SU-DHL-6 (cell line): ENCODE measurements around the gene TTBK2.

Experiments used
- H2AFZ ChIP-seq: fragments of 200-600 bp; sonication (generic); 2 replicates; pipeline ENCODE4 v1.6.1; 2014; ENCODE audit warnings: low read depth, mild to moderate bottlenecking, moderate library complexity, mixed read lengths, antibody characterized with exemption, low read length; ENCODE audit not compliant: severe bottlenecking
- H3F3A ChIP-seq: fragments of 200-600 bp; shearing (Covaris generic); 2 replicates; pipeline ENCODE4 v1.6.0; 2016; ENCODE audit warnings: antibody characterized with exemption, mild to moderate bottlenecking; ENCODE audit not compliant: insufficient read depth
- H3K27ac ChIP-seq: fragments of 200-600 bp; sonication (generic); 2 replicates; pipeline ENCODE4 v1.5.1; 2016; ENCODE audit warnings: low read depth, mild to moderate bottlenecking, low read length, moderate library complexity, mixed read lengths
- H3K27me3 ChIP-seq: fragments of 200-600 bp; sonication (generic), shearing (Covaris generic); 2 replicates; pipeline ENCODE4 v1.6.0; 2014; ENCODE audit warnings: mild to moderate bottlenecking, low read length
- H3K36me3 ChIP-seq: fragments of 200-600 bp; sonication (generic); 2 replicates; pipeline ENCODE4 v1.6.1; 2014; ENCODE audit warnings: mild to moderate bottlenecking, low read length, mixed read lengths
- H3K4me2 ChIP-seq: fragments of 300-600, 200-600 bp; shearing (Covaris generic), sonication (generic); 2 replicates; pipeline ENCODE4 v1.6.0; 2014; ENCODE audit warnings: low read length, low read depth, mild to moderate bottlenecking; ENCODE audit not compliant: poor library complexity, severe bottlenecking
- H3K4me3 ChIP-seq: fragments of 200-600 bp; sonication (generic); 2 replicates; pipeline ENCODE4 v1.5.1; 2014; ENCODE audit warnings: antibody characterized with exemption, low read length, mild to moderate bottlenecking, mixed read lengths; ENCODE audit not compliant: insufficient read depth, poor library complexity, severe bottlenecking
- H3K79me2 ChIP-seq: fragments of 200-600 bp; sonication (generic); 2 replicates; pipeline ENCODE4 v1.6.1; 2014; ENCODE audit warnings: mild to moderate bottlenecking, low read length, moderate library complexity; ENCODE audit not compliant: insufficient read depth
- H3K9ac ChIP-seq: fragments of 200-600 bp; sonication (generic); 2 replicates; pipeline ENCODE4 v1.7.0; 2014; ENCODE audit warnings: mild to moderate bottlenecking, low read length
- H3K9me2 ChIP-seq: fragments of 200-600 bp; sonication (generic); replicated peaks from 2 replicates; pipeline ENCODE4 v1.6.1; 2014; ENCODE audit warnings: low read length; ENCODE audit not compliant: insufficient read depth
- H3K9me3 ChIP-seq: fragments of 200-600 bp; sonication (generic); 2 replicates; pipeline ENCODE4 v1.6.1; 2014; ENCODE audit warnings: low read length, mixed read lengths; ENCODE audit not compliant: insufficient read depth
- H4K20me1 ChIP-seq: fragments of 200-600 bp; sonication (generic); 2 replicates; pipeline ENCODE4 v1.6.1; 2014; ENCODE audit warnings: low read depth, mild to moderate bottlenecking, antibody characterized with exemption, low read length, moderate library complexity, mixed read lengths
- CTCF ChIP-seq: fragments of 200-600 bp; sonication (generic); IDR thresholded peaks from one replicate; pipeline ENCODE4 v1.5.1; 2017; ENCODE audit warnings: antibody characterized with exemption, mild to moderate bottlenecking, low read length, moderate library complexity; ENCODE audit not compliant: insufficient read depth, poor library complexity, severe bottlenecking
- EZH2phosphoT487 ChIP-seq: fragments of 200-600 bp; sonication (generic), shearing (Covaris generic); conservative IDR thresholded peaks from 2 replicates; pipeline ENCODE4 v1.6.1; 2018; ENCODE audit warnings: mild to moderate bottlenecking, antibody characterized with exemption, low read length, moderate library complexity, mixed read lengths

TTBK2 gene

GRCh38 chr15:42730536-42730935 is 190.0 kb downstream of the TTBK2 start:
- Histone ChIP-seq H3K4me2 (no peak overlapping the region), H3K36me3 (no peaks in the 10 kb centered on the region; the same call in 1 of the 2 replicates), H3K79me2 (no peaks in the 10 kb centered on the region), H3K9me2 (no peaks in the 10 kb centered on the region), H3K27me3 (no peaks in the 10 kb centered on the region), H4K20me1 (no peaks in the 10 kb centered on the region), H3K9me3 (no peaks in the 10 kb centered on the region), H3K4me3 (no peak overlapping the region), H3F3A (no peaks in the 10 kb centered on the region), H3K9ac (no peak overlapping the region), H2AFZ (no peak overlapping the region), H3K27ac (no peak overlapping the region)
- TF ChIP-seq EZH2phosphoT487 (no peak), CTCF (no peak)

- Histone ChIP-seq H3K9me3 (no peaks in the 10 kb centered on the region), H3K36me3 (no peaks in the 10 kb centered on the region; the same call in 1 of the 2 replicates), H3K27me3 (no peaks in the 10 kb centered on the region), H3F3A (no peaks in the 10 kb centered on the region), H3K4me3 (no peak overlapping the region), H3K9ac (no peak overlapping the region), H3K27ac (no peak overlapping the region), H2AFZ (no peak overlapping the region), H3K9me2 (no peaks in the 10 kb centered on the region), H3K4me2 (no peak overlapping the region), H4K20me1 (no peaks in the 10 kb centered on the region), H3K79me2 (no peaks in the 10 kb centered on the region)
- TF ChIP-seq CTCF = no peak
- TF ChIP-seq EZH2phosphoT487 = no peak
These were observed 190.4 kb downstream of the TTBK2 start for GRCh38 chr15:42730135-42730534.

GRCh38 chr15:42729409-42729808 is 191.2 kb downstream of the TTBK2 start:
- Histone ChIP-seq H3K9me3 (no peaks in the 10 kb centered on the region), H3F3A (no peaks in the 10 kb centered on the region), H3K36me3 (no peaks in the 10 kb centered on the region; the same call in 1 of the 2 replicates), H3K79me2 (no peaks in the 10 kb centered on the region), H3K27me3 (no peaks in the 10 kb centered on the region), H3K9ac (no peak overlapping the region), H3K9me2 (no peaks in the 10 kb centered on the region), H3K4me3 (no peak overlapping the region), H4K20me1 (no peaks in the 10 kb centered on the region), H3K4me2 (no peak overlapping the region), H3K27ac (no peak overlapping the region), H2AFZ (no peak overlapping the region)
- no peak for TF ChIP-seq CTCF
- TF ChIP-seq EZH2phosphoT487 = no peak

GRCh38 chr15:42728972-42729371 is 191.6 kb downstream of the TTBK2 start:
- Histone ChIP-seq H3K9ac (no peak overlapping the region), H3K36me3 (no peaks in the 10 kb centered on the region; the same call in 1 of the 2 replicates), H3K9me2 (no peaks in the 10 kb centered on the region), H3K79me2 (no peaks in the 10 kb centered on the region), H3K27me3 (no peaks in the 10 kb centered on the region), H4K20me1 (no peaks in the 10 kb centered on the region), H3K27ac (no peak overlapping the region), H3K4me3 (no peak overlapping the region), H2AFZ (no peak overlapping the region), H3K9me3 (no peaks in the 10 kb centered on the region), H3K4me2 (no peak overlapping the region), H3F3A (no peaks in the 10 kb centered on the region)
- TF ChIP-seq EZH2phosphoT487 (no peak), CTCF (no peak)
